Panc1 (cell line): Measurements from ENCODE around the gene C9orf85. TPM values are rescaled to one million over a fixed set of nuclear protein-coding genes. Genes with fewer than 3 reads are reported as not detected.
"Not testable (repeated sequence)": the region's sequence is repeated elsewhere in the genome, so short reads cannot be mapped to it uniquely, and the experiment has no call there.

Experiments used
- ATAC-seq: fragments of 200-7000 bp; cut with Tn5 transposase; 2 replicates; pipeline ENCODE4 v1.9.1; 2020; ENCODE audit warnings: mild to moderate bottlenecking, moderate library complexity
- BruUV-seq: library from RNA; stranded (reverse); fragments of 400-500 nt; replicated peaks from 2 replicates; lab custom pipeline; 2021; lab: Mats Ljungman, UMichigan
- CTCF ChIA-PET: fragments of 300-600 bp; sonication (Branson Sonifier 250); formaldehyde crosslinking; loops from one replicate; lab custom pipeline; 2022; ENCODE audit warnings: antibody characterized with exemption; lab: Charles Lee
- POLR2A ChIA-PET: fragments of 300-600 bp; sonication (Branson Sonifier 250); formaldehyde crosslinking; loops from one replicate; lab custom pipeline; 2022; ENCODE audit warnings: antibody characterized with exemption; lab: Charles Lee
- DNase-seq: peaks from one replicate; pipeline ENCODE4 v3.0.0-alpha.2; 2010; ENCODE audit warnings: low read depth, low spot score
- H3K27ac ChIP-seq: 2 replicates; pipeline ENCODE4 v1.5.1; 2011; ENCODE audit warnings: mild to moderate bottlenecking, low read length, inconsistent platforms
- H3K27me3 ChIP-seq: fragments of 200-500 bp; sonication (Bioruptor generic); 2 replicates; pipeline ENCODE4 v1.6.0; 2014; ENCODE audit warnings: low read length, inconsistent platforms; ENCODE audit not compliant: control insufficient read depth, insufficient read depth
- H3K36me3 ChIP-seq: fragments of 200-500 bp; sonication (Bioruptor generic); 2 replicates; pipeline ENCODE4 v1.5.1; 2014; ENCODE audit warnings: inconsistent platforms, mild to moderate bottlenecking, low read length, moderate library complexity; ENCODE audit not compliant: control insufficient read depth, insufficient read depth
- H3K4me1 ChIP-seq: 2 replicates; pipeline ENCODE4 v1.5.1; 2011; ENCODE audit warnings: inconsistent platforms, mild to moderate bottlenecking, low read length, moderate library complexity; ENCODE audit not compliant: control insufficient read depth, insufficient read depth
- H3K4me3 ChIP-seq, 2 experiments: 2 replicates each; pipeline ENCODE4 v1.5.1; 2011 to 2012; ENCODE audit warnings: low read depth in 2 of 2, low read length in 2 of 2, mild to moderate bottlenecking in 2 of 2, inconsistent platforms in 1 of 2, moderate library complexity in 1 of 2
- H3K9me3 ChIP-seq: fragments of 200-500 bp; sonication (Bioruptor generic); 2 replicates; pipeline ENCODE4 v1.5.1; 2014; ENCODE audit warnings: low read depth, mild to moderate bottlenecking, inconsistent platforms, low read length, moderate library complexity; ENCODE audit not compliant: control insufficient read depth, insufficient read depth
- CTCF ChIP-seq: fragments of 450-650 bp; IDR thresholded peaks from 2 replicates; pipeline ENCODE4 v1.5.1; 2017; ENCODE audit warnings: mild to moderate bottlenecking
- POLR2AphosphoS5 ChIP-seq: IDR thresholded peaks from 2 replicates; pipeline ENCODE4 v1.6.1; 2012; ENCODE audit warnings: mild to moderate bottlenecking, low read depth, low read length, moderate library complexity
- REST ChIP-seq, 2 experiments: IDR thresholded peaks; 2 replicates each; pipeline ENCODE4 v1.6.1; 2011 to 2012; ENCODE audit warnings: low read depth in 2 of 2, control low read depth in 1 of 2, low read length in 1 of 2, mild to moderate bottlenecking in 1 of 2, moderate library complexity in 1 of 2; ENCODE audit not compliant: insufficient read depth in 1 of 2
- SIN3A ChIP-seq: IDR thresholded peaks from 2 replicates; pipeline ENCODE4 v1.6.1; 2012; ENCODE audit warnings: low read depth, mild to moderate bottlenecking, low read length, moderate library complexity, borderline replicate concordance; ENCODE audit not compliant: insufficient read depth
- TCF7L2 ChIP-seq: IDR thresholded peaks from 2 replicates; pipeline ENCODE4 v1.6.1; 2011; ENCODE audit warnings: mild to moderate bottlenecking, low read depth, low read length, inconsistent platforms
- in situ Hi-C: cut with HindIII; loops from 2 replicates; pipeline ENCODE4 v1.10.0; 2016; ENCODE audit warnings: low sequenced_read_pairs, low pct_unique_long_range_greater_than_20kb
- intact Hi-C: fragments of 100-400 bp; cut with micrococcal nuclease; formaldehyde crosslinking; loops from one replicate; pipeline ENCODE4 v1.10.0; 2022; ENCODE audit not compliant: unreplicated experiment
- total RNA-seq: library from RNA; stranded (reverse); gene quantifications from one replicate; pipeline ENCODE4 v1.2.1, GENCODE V29; 2021; ENCODE audit not compliant: unreplicated experiment

C9orf85 gene
- total RNA-seq, 1 experiment from 2014 or later: 8.0 TPM

- DNase-seq: no peak
- POLR2A ChIA-PET: no interaction called here
- Histone ChIP-seq H3K27ac (no peak overlapping the region), H3K27me3 (no peaks in the 10 kb centered on the region), H3K9me3 (no peaks in the 10 kb centered on the region), H3K4me1 (peaks cover 1% of the 10 kb centered on the region), H3K4me3 (no peak overlapping the region), H3K36me3 (no peaks in the 10 kb centered on the region; the same call in 1 of the 2 replicates)
- ATAC-seq: no peak
- CTCF ChIA-PET: no interaction called here
- in situ Hi-C loops (no loop called here), intact Hi-C loops (no loop called here)
- BruUV-seq: no TSS peak
- TF ChIP-seq SIN3A: no peak
- TF ChIP-seq REST (IDR thresholded peaks at IDR 0.05; ENCODE audit: insufficient read depth in 1 of 2, low read depth in 2 of 2, low read length in 1 of 2): no peak
- no peak for TF ChIP-seq POLR2AphosphoS5
- no peak for TF ChIP-seq CTCF
- TF ChIP-seq TCF7L2: no peak
Measured at GRCh38 chr9:71941998-71942567, 30.6 kb downstream of the C9orf85 start.

GRCh38 chr9:71944754-71945375 is 33.4 kb downstream of the C9orf85 start:
- DNase-seq (no peak), ATAC-seq (no peak)
- H3K4me3 ChIP-seq: no peak overlapping the region
- CTCF ChIA-PET: no interaction called here
- POLR2A ChIA-PET: no interaction called here
- no peak overlapping the region for H3K27ac ChIP-seq
- in situ Hi-C loops (no loop called here), intact Hi-C loops (no loop called here)
- H3K9me3 ChIP-seq: no peaks in the 10 kb centered on the region
- no TSS peak for BruUV-seq
- H3K27me3 ChIP-seq: no peaks in the 10 kb centered on the region
- no peaks in the 10 kb centered on the region; the same call in none of the 2 replicates for H3K4me1 ChIP-seq
- no peak for TF ChIP-seq REST (IDR thresholded peaks at IDR 0.05; ENCODE audit: insufficient read depth in 1 of 2, low read depth in 2 of 2, low read length in 1 of 2)
- no peak for TF ChIP-seq SIN3A
- no peak for TF ChIP-seq TCF7L2
- TF ChIP-seq POLR2AphosphoS5: no peak
- no peak for TF ChIP-seq CTCF
- no peaks in the 10 kb centered on the region for H3K36me3 ChIP-seq

GRCh38 chr9:71954652-71955051 is 43.2 kb downstream of the C9orf85 start:
- BruUV-seq, in situ Hi-C loops, H3K36me3 ChIP-seq, H3K4me3 ChIP-seq, H3K4me1 ChIP-seq, intact Hi-C loops, ATAC-seq, H3K27ac ChIP-seq, DNase-seq, H3K27me3 ChIP-seq, H3K9me3 ChIP-seq, CTCF ChIA-PET: not testable (repeated sequence)
- POLR2A ChIA-PET: interaction anchor here (0.6 kb wide), 2 partner anchors 70 to 863 kb away, joined by 3 read pairs; no protein-coding TSS in a partner anchor
